K562 (cell line): ENCODE measurements around the gene SEC31A.

Experiments used
- CBFA2T2 ChIP-seq: fragments of 450-650 bp; conservative IDR thresholded peaks from 2 replicates; pipeline ENCODE4 v1.6.1; 2017; ENCODE audit warnings: mild to moderate bottlenecking
- FOXJ3 ChIP-seq: sonication (generic); formaldehyde crosslinking; IDR thresholded peaks from 2 replicates; pipeline ENCODE4 v1.4.0; 2020; ENCODE audit warnings: mild to moderate bottlenecking, missing genetic modification reagents
- FOXK1 ChIP-seq: sonication (generic); formaldehyde crosslinking; IDR thresholded peaks from 2 replicates; pipeline ENCODE4 v1.8.0; 2022; ENCODE audit warnings: missing genetic modification reagents, mild to moderate bottlenecking, borderline replicate concordance
- FOXK2 ChIP-seq, 2 experiments: fragments of 450-650 bp; IDR thresholded peaks in 1 of 2; conservative IDR thresholded peaks in 1 of 2; 2 replicates each; pipeline ENCODE4 v1.6.1; 2016; ENCODE audit warnings: low read depth in 2 of 2, mild to moderate bottlenecking in 1 of 2
- GATAD2A ChIP-seq: fragments of 450-650 bp; IDR thresholded peaks from 2 replicates; pipeline ENCODE4 v1.6.1; 2017
- SMARCB1 ChIP-seq: IDR thresholded peaks from 2 replicates; pipeline ENCODE4 v1.6.1; 2011; ENCODE audit warnings: improper control_type of control experiment, low read depth; ENCODE audit not compliant: insufficient read length
- SRSF1 ChIP-seq: fragments of 200-400 bp; formaldehyde crosslinking; IDR thresholded peaks from 2 replicates; pipeline ENCODE4 v1.6.1; 2017; ENCODE audit warnings: mild to moderate bottlenecking, low read depth, low read length, moderate library complexity
- TCF3 ChIP-seq: sonication (generic); formaldehyde crosslinking; IDR thresholded peaks from 2 replicates; pipeline ENCODE4 v1.4.0; 2020; ENCODE audit warnings: mild to moderate bottlenecking, missing genetic modification reagents

GRCh38 chr4:82913305-82913704 lies 22.4 kb upstream of the SEC31A start:
- no peak for TF ChIP-seq TCF3
- TF ChIP-seq CBFA2T2: no peak
- TF ChIP-seq FOXK2 (conservative IDR thresholded peaks at IDR 0.05 in 1 of 2, IDR thresholded peaks at IDR 0.05 in 1 of 2; ENCODE audit: low read depth in 2 of 2): no peak
- TF ChIP-seq FOXK1 (CRISPR knock-in tag): no peak
- TF ChIP-seq GATAD2A: no peak
- TF ChIP-seq SRSF1: no peak
- TF ChIP-seq FOXJ3 (CRISPR knock-in tag): no peak
- no peak for TF ChIP-seq SMARCB1
